ENCODE results near the gene PF4V1.

Gene PF4V1

DNA sequence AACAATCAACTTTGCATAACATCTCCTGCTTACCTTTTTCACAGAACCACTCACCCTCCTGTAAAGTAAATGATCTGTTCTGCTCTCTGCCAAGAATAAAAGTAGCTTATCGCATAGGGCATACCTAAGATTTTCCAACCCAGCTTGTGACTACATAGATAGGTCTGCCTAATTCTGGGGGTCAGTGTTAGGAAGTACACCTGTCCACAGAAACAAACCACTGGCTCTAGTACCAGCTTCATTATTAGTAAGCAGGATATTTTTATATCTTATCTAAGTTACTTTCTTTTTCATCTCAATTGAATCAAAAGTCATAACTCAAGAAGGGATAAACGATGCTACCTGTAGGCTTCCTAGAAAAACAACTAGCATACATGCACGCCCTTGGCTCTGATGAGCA, 39.9 kb downstream of the PF4V1 start:
- H4K20me1 ChIP-seq (ENCODE audit: insufficient read depth, low read length), result no peaks in the 10 kb centered on the region
- H3K4me1 ChIP-seq (ENCODE audit: insufficient read depth, low read length), result no peaks in the 10 kb centered on the region
- ATAC-seq (ENCODE audit: insufficient read depth, low read depth) (no peak), DNase-seq (no peak)
- no peaks in the 10 kb centered on the region for H3K36me3 ChIP-seq (ENCODE audit: insufficient read depth, low read length)
- H3K4me3 ChIP-seq (ENCODE audit: low read depth in 1 of 2, low read length in 2 of 2), result no peak overlapping the region
- H3K79me2 ChIP-seq (ENCODE audit: insufficient read depth, low read length), result no peaks in the 10 kb centered on the region
- no peaks in the 10 kb centered on the region for H3K9me3 ChIP-seq (ENCODE audit: insufficient read depth, low read length, severe bottlenecking)
- TF ChIP-seq, protein P1, sequence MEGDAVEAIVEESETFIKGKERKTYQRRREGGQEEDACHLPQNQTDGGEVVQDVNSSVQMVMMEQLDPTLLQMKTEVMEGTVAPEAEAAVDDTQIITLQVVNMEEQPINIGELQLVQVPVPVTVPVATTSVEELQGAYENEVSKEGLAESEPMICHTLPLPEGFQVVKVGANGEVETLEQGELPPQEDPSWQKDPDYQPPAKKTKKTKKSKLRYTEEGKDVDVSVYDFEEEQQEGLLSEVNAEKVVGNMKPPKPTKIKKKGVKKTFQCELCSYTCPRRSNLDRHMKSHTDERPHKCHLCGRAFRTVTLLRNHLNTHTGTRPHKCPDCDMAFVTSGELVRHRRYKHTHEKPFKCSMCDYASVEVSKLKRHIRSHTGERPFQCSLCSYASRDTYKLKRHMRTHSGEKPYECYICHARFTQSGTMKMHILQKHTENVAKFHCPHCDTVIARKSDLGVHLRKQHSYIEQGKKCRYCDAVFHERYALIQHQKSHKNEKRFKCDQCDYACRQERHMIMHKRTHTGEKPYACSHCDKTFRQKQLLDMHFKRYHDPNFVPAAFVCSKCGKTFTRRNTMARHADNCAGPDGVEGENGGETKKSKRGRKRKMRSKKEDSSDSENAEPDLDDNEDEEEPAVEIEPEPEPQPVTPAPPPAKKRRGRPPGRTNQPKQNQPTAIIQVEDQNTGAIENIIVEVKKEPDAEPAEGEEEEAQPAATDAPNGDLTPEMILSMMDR (IDR thresholded peaks at IDR 0.05; ENCODE audit: borderline replicate concordance, extremely low read depth, low read length, poor library complexity, severe bottlenecking), result no peak
- no peaks in the 10 kb centered on the region for H3K27me3 ChIP-seq (ENCODE audit: insufficient read depth, low read length, poor library complexity)
- H3K4me2 ChIP-seq (ENCODE audit: insufficient read depth, low read length), result no peak overlapping the region
- no peak overlapping the region for H3K9ac ChIP-seq (ENCODE audit: low read depth, low read length)
- no peak overlapping the region for H3K27ac ChIP-seq (ENCODE audit: low read length)
- no peak overlapping the region for H2AFZ ChIP-seq (ENCODE audit: low read depth, low read length)

GRCh38 chr4:73894001-73894400, 40.9 kb downstream of the PF4V1 start:
- H3K27ac ChIP-seq (ENCODE audit: low read length), result no peak overlapping the region
- H3K27me3 ChIP-seq (ENCODE audit: insufficient read depth, low read length, poor library complexity), result no peaks in the 10 kb centered on the region
- ATAC-seq (ENCODE audit: insufficient read depth, low read depth) (no peak), DNase-seq (no peak)
- H3K4me3 ChIP-seq (ENCODE audit: low read depth in 1 of 2, low read length in 2 of 2), result no peak overlapping the region
- H4K20me1 ChIP-seq (ENCODE audit: insufficient read depth, low read length), result no peaks in the 10 kb centered on the region
- H2AFZ ChIP-seq (ENCODE audit: low read depth, low read length), result no peak overlapping the region
- H3K4me1 ChIP-seq (ENCODE audit: insufficient read depth, low read length), result no peaks in the 10 kb centered on the region
- H3K36me3 ChIP-seq (ENCODE audit: insufficient read depth, low read length), result no peaks in the 10 kb centered on the region
- H3K4me2 ChIP-seq (ENCODE audit: insufficient read depth, low read length), result no peak overlapping the region
- no peak overlapping the region for H3K9ac ChIP-seq (ENCODE audit: low read depth, low read length)
- no peak for TF ChIP-seq EZH2 (IDR thresholded peaks at IDR 0.05; ENCODE audit: borderline replicate concordance, low read depth, low read length, severe bottlenecking)
- TF ChIP-seq, protein P1 (IDR thresholded peaks at IDR 0.05; ENCODE audit: borderline replicate concordance, extremely low read depth, low read length, poor library complexity, severe bottlenecking), result no peak
- no peaks in the 10 kb centered on the region for H3K79me2 ChIP-seq (ENCODE audit: insufficient read depth, low read length)
- no peaks in the 10 kb centered on the region for H3K9me3 ChIP-seq (ENCODE audit: insufficient read depth, low read length, severe bottlenecking)

- no peak overlapping the region for H3K9ac ChIP-seq (ENCODE audit: low read depth, low read length)
- H3K4me2 ChIP-seq (ENCODE audit: insufficient read depth, low read length), result no peak overlapping the region
- no peaks in the 10 kb centered on the region for H4K20me1 ChIP-seq (ENCODE audit: insufficient read depth, low read length)
- no peaks in the 10 kb centered on the region for H3K4me1 ChIP-seq (ENCODE audit: insufficient read depth, low read length)
- TF ChIP-seq EZH2 (IDR thresholded peaks at IDR 0.05; ENCODE audit: borderline replicate concordance, low read depth, low read length, severe bottlenecking), result no peak
- TF ChIP-seq, protein P1 (IDR thresholded peaks at IDR 0.05; ENCODE audit: borderline replicate concordance, extremely low read depth, low read length, poor library complexity, severe bottlenecking), result no peak
- no peaks in the 10 kb centered on the region for H3K9me3 ChIP-seq (ENCODE audit: insufficient read depth, low read length, severe bottlenecking)
- ATAC-seq (ENCODE audit: insufficient read depth, low read depth), result no peak
- H3K27me3 ChIP-seq (ENCODE audit: insufficient read depth, low read length, poor library complexity), result no peaks in the 10 kb centered on the region
- no peak overlapping the region for H2AFZ ChIP-seq (ENCODE audit: low read depth, low read length)
- H3K27ac ChIP-seq (ENCODE audit: low read length), result no peak overlapping the region
- no peak for DNase-seq
- no peaks in the 10 kb centered on the region for H3K36me3 ChIP-seq (ENCODE audit: insufficient read depth, low read length)
- H3K79me2 ChIP-seq (ENCODE audit: insufficient read depth, low read length), result no peaks in the 10 kb centered on the region
- no peak overlapping the region for H3K4me3 ChIP-seq (ENCODE audit: low read depth in 1 of 2, low read length in 2 of 2)
Observed at GRCh38 chr4:73895201-73896175, 42.4 kb downstream of the PF4V1 start.
